Keratinocyte (primary cell): ENCODE measurements around the gene SLC9A3. TPM values are rescaled to one million over a fixed set of nuclear protein-coding genes. Genes with fewer than 3 reads are reported as not detected.

Source experiments
- DNase-seq: peaks from one replicate; pipeline ENCODE4 v3.0.0-alpha.2; 2011; ENCODE audit warnings: low read depth, missing footprints, low spot score
- FAIRE-seq: peaks from 2 replicates; lab custom pipeline; 2011; peaks lifted over from hg19 to GRCh38; lab: Jason Lieb, UNC
- H2AFZ ChIP-seq: 2 replicates; pipeline ENCODE4 v1.6.0; 2012; ENCODE audit warnings: low read length, control low read depth, inconsistent platforms; ENCODE audit not compliant: control insufficient read depth
- H3K27ac ChIP-seq: 2 replicates; pipeline ENCODE4 v1.5.1; 2011; ENCODE audit warnings: low read length; ENCODE audit not compliant: control insufficient read depth, insufficient read depth
- H3K27me3 ChIP-seq: 3 replicates; pipeline ENCODE4 v1.6.0; 2011; ENCODE audit warnings: low read length; ENCODE audit not compliant: control insufficient read depth, insufficient read depth; ENCODE audit errors: extremely low read depth
- H3K36me3 ChIP-seq, 2 experiments: 2 replicates in 1 of 2; 3 replicates in 1 of 2; pipeline ENCODE4 v1.5.1; 2011; ENCODE audit warnings: low read length in 2 of 2, mild to moderate bottlenecking in 1 of 2; ENCODE audit not compliant: control insufficient read depth in 2 of 2, insufficient read depth in 2 of 2; ENCODE audit errors: extremely low read depth in 1 of 2
- H3K4me1 ChIP-seq: 3 replicates; pipeline ENCODE4 v1.5.1; 2011; ENCODE audit warnings: low read length; ENCODE audit not compliant: control insufficient read depth, insufficient read depth; ENCODE audit errors: extremely low read depth
- H3K4me2 ChIP-seq: 3 replicates; pipeline ENCODE4 v1.6.0; 2011; ENCODE audit warnings: low read depth, low read length; ENCODE audit not compliant: control insufficient read depth, insufficient read depth; ENCODE audit errors: extremely low read depth
- H3K4me3 ChIP-seq, 3 experiments: fragments of 200-600 bp in 1 of 3; sonication (generic) in 1 of 3; 2 replicates in 2 of 3; 3 replicates in 1 of 3; pipeline ENCODE4 v1.5.1; 2011 to 2016; ENCODE audit warnings: low read length in 3 of 3, mild to moderate bottlenecking in 3 of 3, control low read depth in 2 of 3, inconsistent platforms in 1 of 3, low read depth in 1 of 3, mixed read lengths in 1 of 3, mixed run types in 1 of 3, moderate library complexity in 1 of 3; ENCODE audit not compliant: control insufficient read depth in 2 of 3, insufficient read depth in 2 of 3; ENCODE audit errors: extremely low read depth in 1 of 3
- H3K79me2 ChIP-seq: 2 replicates; pipeline ENCODE4 v1.6.0; 2012; ENCODE audit warnings: low read length; ENCODE audit not compliant: control insufficient read depth, insufficient read depth
- H3K9ac ChIP-seq: 3 replicates; pipeline ENCODE4 v1.6.0; 2011; ENCODE audit warnings: low read length; ENCODE audit not compliant: control insufficient read depth, insufficient read depth; ENCODE audit errors: extremely low read depth
- H3K9me1 ChIP-seq: 3 replicates; pipeline ENCODE4 v1.6.0; 2011; ENCODE audit warnings: low read length; ENCODE audit not compliant: control insufficient read depth, insufficient read depth; ENCODE audit errors: extremely low read depth
- H3K9me3 ChIP-seq: 2 replicates; pipeline ENCODE4 v1.5.1; 2012; ENCODE audit warnings: low read depth, low read length; ENCODE audit not compliant: control insufficient read depth
- H4K20me1 ChIP-seq: 3 replicates; pipeline ENCODE4 v1.6.0; 2011; ENCODE audit warnings: low read length; ENCODE audit not compliant: control insufficient read depth, insufficient read depth; ENCODE audit errors: extremely low read depth
- EZH2 ChIP-seq: IDR thresholded peaks from one replicate; pipeline ENCODE4 v1.6.1; 2012; ENCODE audit warnings: inconsistent platforms, mild to moderate bottlenecking, low read length, moderate library complexity
- dilution Hi-C: fragments of 300-500 bp; cut with MboI; formaldehyde crosslinking; loops from one replicate; pipeline ENCODE4 v1.7.0; 2020; ENCODE audit warnings: low sequenced_read_pairs; ENCODE audit not compliant: extremely low pct_ligation_motif_present
- polyA plus RNA-seq, 5 experiments: library from polyadenylated mRNA; depleted of rRNA in 3 of 5; stranded (reverse) in 3 of 5; stranded (forward) in 1 of 5; unstranded in 1 of 5; fragments of >200 nt; gene quantifications; 1 replicate in 1 of 5; 2 replicates in 3 of 5; 3 replicates in 1 of 5; pipeline versions ENCODE4 v1.2.1 to v1.2.3, GENCODE V29; 2011 to 2012; ENCODE audit warnings: missing spikeins in 2 of 5, low read depth in 1 of 5, low replicate concordance in 1 of 5
- TF ChIP-seq, protein P1 (sequence below), 3 experiments: IDR thresholded peaks in 1 of 3; conservative IDR thresholded peaks in 1 of 3; optimal IDR thresholded peaks in 1 of 3; 2 replicates in 2 of 3; 3 replicates in 1 of 3; pipeline versions ENCODE3 to v1.5.1; 2011; ENCODE audit warnings: low read length in 3 of 3, mild to moderate bottlenecking in 3 of 3, moderate library complexity in 2 of 3, control low read depth in 1 of 3, inconsistent platforms in 1 of 3; ENCODE audit not compliant: insufficient read depth in 2 of 3; ENCODE audit errors: extremely low read depth in 1 of 3

SLC9A3 gene
- polyA plus RNA-seq, 1 donor (not counting 4 experiments of a cell fraction or from before 2014, with no cell fraction given) = 0.55 TPM

- Histone ChIP-seq H3K27me3 (no peaks in the 10 kb centered on the region), H3K9me3 (no peaks in the 10 kb centered on the region), H4K20me1 (no peaks in the 10 kb centered on the region), H3K36me3 (peaks cover 14 to 21% of the 10 kb centered on the region in 2 experiments), H3K27ac (no peak overlapping the region), H3K9ac (no peak overlapping the region), H3K4me3 (no peak overlapping the region), H2AFZ (no peak overlapping the region), H3K79me2 (peaks cover 24% of the 10 kb centered on the region), H3K4me1 (peaks cover 16% of the 10 kb centered on the region), H3K9me1 (no peaks in the 10 kb centered on the region), H3K4me2 (no peak overlapping the region)
- DNase-seq (no peak), FAIRE-seq (no peak)
- TF ChIP-seq, protein P1, sequence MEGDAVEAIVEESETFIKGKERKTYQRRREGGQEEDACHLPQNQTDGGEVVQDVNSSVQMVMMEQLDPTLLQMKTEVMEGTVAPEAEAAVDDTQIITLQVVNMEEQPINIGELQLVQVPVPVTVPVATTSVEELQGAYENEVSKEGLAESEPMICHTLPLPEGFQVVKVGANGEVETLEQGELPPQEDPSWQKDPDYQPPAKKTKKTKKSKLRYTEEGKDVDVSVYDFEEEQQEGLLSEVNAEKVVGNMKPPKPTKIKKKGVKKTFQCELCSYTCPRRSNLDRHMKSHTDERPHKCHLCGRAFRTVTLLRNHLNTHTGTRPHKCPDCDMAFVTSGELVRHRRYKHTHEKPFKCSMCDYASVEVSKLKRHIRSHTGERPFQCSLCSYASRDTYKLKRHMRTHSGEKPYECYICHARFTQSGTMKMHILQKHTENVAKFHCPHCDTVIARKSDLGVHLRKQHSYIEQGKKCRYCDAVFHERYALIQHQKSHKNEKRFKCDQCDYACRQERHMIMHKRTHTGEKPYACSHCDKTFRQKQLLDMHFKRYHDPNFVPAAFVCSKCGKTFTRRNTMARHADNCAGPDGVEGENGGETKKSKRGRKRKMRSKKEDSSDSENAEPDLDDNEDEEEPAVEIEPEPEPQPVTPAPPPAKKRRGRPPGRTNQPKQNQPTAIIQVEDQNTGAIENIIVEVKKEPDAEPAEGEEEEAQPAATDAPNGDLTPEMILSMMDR (optimal IDR thresholded peaks at IDR 0.05 in 1 of 3, IDR thresholded peaks at IDR 0.05 in 1 of 3, conservative IDR thresholded peaks at IDR 0.05 in 1 of 3; ENCODE audit: extremely low read depth in 1 of 3, insufficient read depth in 2 of 3, low read length in 3 of 3) = no peak
- TF ChIP-seq EZH2 = no peak
- dilution Hi-C loops = no loop called here
Measured at GRCh38 chr5:445591-445990, 78.7 kb downstream of the SLC9A3 start.

- Histone ChIP-seq H3K79me2 (peaks cover 24% of the 10 kb centered on the region), H3K4me3 (peak overlapping the region; percentile 66 to 94 (median 88)), H3K4me1 (peaks cover 16% of the 10 kb centered on the region), H3K27ac (no peak overlapping the region), H4K20me1 (no peaks in the 10 kb centered on the region), H3K9ac (no peak overlapping the region), H3K36me3 (peaks cover 14 to 19% of the 10 kb centered on the region in 2 experiments), H3K9me3 (no peaks in the 10 kb centered on the region), H3K27me3 (no peaks in the 10 kb centered on the region), H3K9me1 (no peaks in the 10 kb centered on the region), H3K4me2 (peak overlapping the region; percentile 75), H2AFZ (no peak overlapping the region)
- DNase-seq = no peak
- no peak for FAIRE-seq
- TF ChIP-seq EZH2 = no peak
- TF ChIP-seq, protein P1 (optimal IDR thresholded peaks at IDR 0.05 in 1 of 3, IDR thresholded peaks at IDR 0.05 in 1 of 3, conservative IDR thresholded peaks at IDR 0.05 in 1 of 3; ENCODE audit: extremely low read depth in 1 of 3, insufficient read depth in 2 of 3, low read length in 3 of 3) = no peak
- dilution Hi-C loops = no loop called here
Measured at GRCh38 chr5:444226-444625, 80.0 kb downstream of the SLC9A3 start.
